Loucy (cell line): ENCODE results near the gene SAMD14.
"Not testable (repeated sequence)": the region's sequence is repeated elsewhere in the genome, so short reads cannot be mapped to it uniquely, and the experiment has no call there.

Experiments used
- CTCF ChIP-seq: fragments of 200-600 bp; sonication (generic); conservative IDR thresholded peaks from 2 replicates; pipeline ENCODE4 v1.5.1; 2014; ENCODE audit warnings: mild to moderate bottlenecking, antibody characterized with exemption, low read length
- EZH2phosphoT487 ChIP-seq: fragments of 200-600 bp; IDR thresholded peaks from 2 replicates; pipeline ENCODE4 v1.6.1; 2018; ENCODE audit warnings: antibody characterized with exemption, mild to moderate bottlenecking, moderate library complexity, borderline replicate concordance

GRCh38 chr17:50061713-50062045 is 68.3 kb downstream of the SAMD14 start:
- TF ChIP-seq CTCF, EZH2phosphoT487: not testable (repeated sequence)
